ENCODE measurements around the gene PITPNC1. TPM values are rescaled to one million over a fixed set of nuclear protein-coding genes. Genes with fewer than 3 reads are reported as not detected.

PITPNC1 gene
- total RNA-seq, 4 donors from 2014 or later: 9.1 to 15.1 (median 13.3) TPM

GRCh38 chr17:67582673-67583081 lies 205.6 kb downstream of the PITPNC1 start:
- Histone ChIP-seq H3K27me3 (no peaks in the 10 kb centered on the region), H3K36me3 (peaks cover 0 to 15% (median 0%) of the 10 kb centered on the region in 3 donors), H3K4me3 (no peak overlapping the region), H3K9me3 (no peaks in the 10 kb centered on the region), H3K4me1 (peaks cover 0 to 15% (median 0%) of the 10 kb centered on the region in 3 donors), H3K27ac (no peak overlapping the region)
- intact Hi-C loops (cut with DNase I): no loop called here
- TF ChIP-seq CTCF (IDR thresholded peaks at IDR 0.05) (no peak), POLR2A (IDR thresholded peaks at IDR 0.05) (no peak)
- DNase-seq: no peak
- WGBS, 2 donors: 79 to 89% methylated on average over 6 of the region's 6 CpGs

- Histone ChIP-seq H3K27me3 (no peaks in the 10 kb centered on the region), H3K4me1 (peaks cover 0 to 15% (median 0%) of the 10 kb centered on the region in 3 donors), H3K9me3 (no peaks in the 10 kb centered on the region), H3K36me3 (peaks cover 0 to 4% (median 0%) of the 10 kb centered on the region in 3 donors), H3K27ac (peak overlapping the region in 2 of 4 donors; percentile 40 to 56), H3K4me3 (no peak overlapping the region)
- intact Hi-C loops (cut with DNase I): no loop called here
- 72 to 86% methylated on average over 4 of the region's 4 CpGs for WGBS, 2 donors
- TF ChIP-seq POLR2A (IDR thresholded peaks at IDR 0.05): no peak
- no peak for TF ChIP-seq CTCF (IDR thresholded peaks at IDR 0.05)
- no peak for DNase-seq
Measured at GRCh38 chr17:67585077-67585602, 208.1 kb downstream of the PITPNC1 start.

- no peak overlapping the region for H3K4me3 ChIP-seq
- peaks cover 0 to 15% (median 0%) of the 10 kb centered on the region in 3 donors for H3K4me1 ChIP-seq
- no peaks in the 10 kb centered on the region for H3K9me3 ChIP-seq
- 93 to 96% methylated on average over 9 of the region's 9 CpGs for WGBS, 2 donors
- TF ChIP-seq CTCF (IDR thresholded peaks at IDR 0.05) (no peak), POLR2A (IDR thresholded peaks at IDR 0.05) (no peak)
- no peak for DNase-seq
- no peaks in the 10 kb centered on the region for H3K27me3 ChIP-seq
- H3K27ac ChIP-seq: no peak overlapping the region
- H3K36me3 ChIP-seq: no peaks in the 10 kb centered on the region
- intact Hi-C loops (cut with DNase I): no loop called here
Measured at GRCh38 chr17:67588326-67588725, 211.2 kb downstream of the PITPNC1 start.

GRCh38 chr17:67594115-67594880 lies 217.2 kb downstream of the PITPNC1 start:
- H3K9me3 ChIP-seq: no peaks in the 10 kb centered on the region
- intact Hi-C loops (cut with DNase I): no loop called here
- H3K27me3 ChIP-seq: no peaks in the 10 kb centered on the region
- H3K27ac ChIP-seq: no peak overlapping the region
- H3K4me3 ChIP-seq: no peak overlapping the region
- no peaks in the 10 kb centered on the region for H3K4me1 ChIP-seq
- no peaks in the 10 kb centered on the region for H3K36me3 ChIP-seq
- DNase-seq: no peak
- 75 to 79% methylated on average over 6 to 7 of the region's 7 CpGs for WGBS, 2 donors
- TF ChIP-seq CTCF (IDR thresholded peaks at IDR 0.05) (no peak), POLR2A (IDR thresholded peaks at IDR 0.05) (no peak)

GRCh38 chr17:67600408-67600807 lies 223.3 kb downstream of the PITPNC1 start:
- no peaks in the 10 kb centered on the region for H3K36me3 ChIP-seq
- intact Hi-C loops (cut with DNase I): no loop called here
- H3K4me3 ChIP-seq: no peak overlapping the region
- H3K4me1 ChIP-seq: peaks cover 0 to 10% (median 0%) of the 10 kb centered on the region in 3 donors
- H3K27me3 ChIP-seq: no peaks in the 10 kb centered on the region
- H3K9me3 ChIP-seq: no peaks in the 10 kb centered on the region
- no peak for TF ChIP-seq CTCF (IDR thresholded peaks at IDR 0.05)
- TF ChIP-seq POLR2A (IDR thresholded peaks at IDR 0.05): no peak
- H3K27ac ChIP-seq: no peak overlapping the region
- DNase-seq: no peak
- 94 to 95% methylated on average over 2 of the region's 2 CpGs for WGBS, 2 donors

Data from esophagus squamous epithelium (tissue), 5 donors.